K562 (cell line): ENCODE measurements around the gene TARM1. TPM values are rescaled to one million over a fixed set of nuclear protein-coding genes. Genes with fewer than 3 reads are reported as not detected.
A peak's percentile ranks its signal among the peaks of the same experiment; 100 is the strongest.

Experiments
- ATAC-seq: fragments of 200-7000 bp; cut with Tn5 transposase; 3 replicates; pipeline ENCODE4 v1.9.1; 2020; ENCODE audit warnings: moderate library complexity
- BruUV-seq: library from RNA; stranded (reverse); fragments of 400-500 nt; replicated peaks from 2 replicates; lab custom pipeline; 2021; lab: Mats Ljungman, UMichigan
- CTCF ChIA-PET: fragments of 300-600 bp; formaldehyde crosslinking; extraction: SDS; loops from one replicate; lab custom pipeline; 2021; ENCODE audit warnings: low intra/inter-chr PET ratio; lab: Yijun Ruan, JAX
- POLR2A ChIA-PET: fragments of 300-600, 350-650 bp; sonication (Branson Sonifier 250); formaldehyde crosslinking; extraction: SDS; loops from one replicate; lab custom pipeline; 2021; ENCODE audit warnings: antibody characterized with exemption, inconsistent platforms; lab: Yijun Ruan, JAX
- DNase-seq, 4 experiments: peaks; one replicate each; pipeline versions ENCODE4 v3.0.0 to v3.0.0-alpha.2; 2011 to 2018; ENCODE audit warnings: low spot score in 3 of 4, mixed read lengths in 3 of 4; ENCODE audit errors: extremely low read depth in 1 of 4
- FAIRE-seq: peaks from 2 replicates; lab custom pipeline; 2011; peaks lifted over from hg19 to GRCh38; lab: Jason Lieb, UNC
- H2AFZ ChIP-seq: 2 replicates; pipeline ENCODE4 v1.6.0; 2011; ENCODE audit warnings: low read depth, low read length, control low read depth, inconsistent platforms
- H3K27ac ChIP-seq: fragments of 200-600 bp; 3 replicates; pipeline ENCODE4 v1.8.0; 2011; ENCODE audit warnings: low read depth, mild to moderate bottlenecking, control low read depth, inconsistent platforms, low read length, moderate library complexity, mixed read lengths; ENCODE audit errors: extremely low read depth
- H3K27me3 ChIP-seq, 2 experiments: fragments of 300-600 bp in 1 of 2; 2 replicates in 1 of 2; 3 replicates in 1 of 2; pipeline versions ENCODE4 v1.6.0 to v1.8.0; 2011; ENCODE audit warnings: inconsistent platforms in 2 of 2, low read length in 2 of 2, mild to moderate bottlenecking in 1 of 2, mixed read lengths in 1 of 2, moderate library complexity in 1 of 2; ENCODE audit not compliant: control insufficient read depth in 2 of 2, insufficient read depth in 2 of 2
- H3K36me3 ChIP-seq: fragments of 300-600 bp; 3 replicates; pipeline ENCODE4 v1.8.0; 2011; ENCODE audit warnings: mild to moderate bottlenecking, low read length, inconsistent platforms; ENCODE audit not compliant: control insufficient read depth, insufficient read depth
- H3K4me1 ChIP-seq, 2 experiments: fragments of 200-600 bp in 1 of 2; replicated peaks in 1 of 2; 2 replicates in 1 of 2; 3 replicates in 1 of 2; pipeline versions ENCODE4 v1.5.1 to v1.8.0; 2011; ENCODE audit warnings: inconsistent platforms in 2 of 2, low read length in 2 of 2, mild to moderate bottlenecking in 1 of 2, mixed read lengths in 1 of 2, moderate library complexity in 1 of 2; ENCODE audit not compliant: control insufficient read depth in 2 of 2, insufficient read depth in 2 of 2
- H3K4me2 ChIP-seq: 2 replicates; pipeline ENCODE4 v1.6.1; 2011; ENCODE audit warnings: low read length, control low read depth, inconsistent platforms, mixed read lengths; ENCODE audit not compliant: insufficient read depth
- H3K4me3 ChIP-seq: fragments of 200-600 bp; sonication (generic), shearing (Covaris generic); 2 replicates; pipeline ENCODE4 v1.5.1; 2016; ENCODE audit warnings: control low read depth, inconsistent platforms
- H3K79me2 ChIP-seq: fragments of 200-600 bp; 3 replicates; pipeline ENCODE4 v1.8.0; 2011; ENCODE audit warnings: low read length, inconsistent platforms; ENCODE audit not compliant: control insufficient read depth, insufficient read depth
- H3K9ac ChIP-seq, 2 experiments: 2 replicates each; pipeline versions ENCODE4 v1.6.0 to v1.6.1; 2011; ENCODE audit warnings: low read depth in 2 of 2, low read length in 2 of 2, control low read depth in 1 of 2, inconsistent platforms in 1 of 2, mild to moderate bottlenecking in 1 of 2, mixed read lengths in 1 of 2; ENCODE audit not compliant: insufficient read depth in 1 of 2
- H3K9me1 ChIP-seq: one replicate; pipeline ENCODE4 v1.6.0; 2011; ENCODE audit warnings: inconsistent platforms, mild to moderate bottlenecking, low read length, moderate library complexity; ENCODE audit not compliant: control insufficient read depth, insufficient read depth
- H3K9me3 ChIP-seq: replicated peaks from 2 replicates; pipeline ENCODE4 v1.5.1; 2011; ENCODE audit warnings: low read depth, low read length, inconsistent platforms; ENCODE audit not compliant: control insufficient read depth, insufficient read depth
- H4K20me1 ChIP-seq: replicated peaks from 2 replicates; pipeline ENCODE4 v1.6.1; 2011; ENCODE audit warnings: low read length, inconsistent platforms, mixed read lengths; ENCODE audit not compliant: control insufficient read depth, insufficient read depth
- THRAP3 ChIP-seq: fragments of 450-650 bp; IDR thresholded peaks from 2 replicates; pipeline ENCODE4 v1.6.1; 2016; ENCODE audit warnings: mild to moderate bottlenecking, inconsistent platforms, borderline replicate concordance
- ZBTB40 ChIP-seq, 2 experiments: fragments of 450-650 bp in 1 of 2; sonication (generic) in 1 of 2; formaldehyde crosslinking in 1 of 2; IDR thresholded peaks; 2 replicates each; pipeline versions ENCODE4 v1.7.1 to v1.9.0; 2016 to 2022; ENCODE audit warnings: inconsistent platforms in 1 of 2, mild to moderate bottlenecking in 1 of 2, missing genetic modification reagents in 1 of 2
- WGBS: fragments of 100-300 bp; shearing (Covaris generic); methylation state at CpG from one replicate; pipeline ENCODE4 v1.1.6; 2016; ENCODE audit warnings: low coverage, mixed read lengths; ENCODE audit not compliant: insufficient coverage; ENCODE audit errors: missing lambda C conversion rate; 5-methylcytosine and 5-hydroxymethylcytosine counted together
- in situ Hi-C: fragments of 300-500 bp; cut with MboI; formaldehyde crosslinking; loops from 4 replicates; pipeline ENCODE4 v1.15.0; 2018; ENCODE audit warnings: inconsistent platforms, mixed read lengths
- intact Hi-C: fragments of 100-400 bp; cut with micrococcal nuclease; formaldehyde crosslinking; loops from 2 replicates; pipeline ENCODE4 v1.14.2; 2022
- polyA plus RNA-seq, 8 experiments: library from polyadenylated mRNA; depleted of rRNA in 4 of 8; stranded (reverse) in 5 of 8; unstranded in 3 of 8; fragments of >200 nt; fragmentation: Nextera tagmentation in 2 of 8; fragmentation: Illumina TruSeq in 1 of 8; extraction: Ambion mirVana in 2 of 8; extraction: Trizol in 1 of 8; gene quantifications; 2 replicates each; pipeline versions ENCODE4 v1.2.1 to v1.2.3, GENCODE V29; 2011 to 2014; ENCODE audit warnings: inconsistent platforms in 1 of 8, missing spikeins in 1 of 8
- total RNA-seq, 7 experiments: library from RNA; depleted of rRNA in 6 of 7; stranded (reverse); fragments of >200 nt in 6 of 7; fragmentation: Illumina TruSeq in 2 of 7; extraction: Trizol in 2 of 7; gene quantifications; 2 replicates each; pipeline versions ENCODE4 v1.2.1 to v1.2.3, GENCODE V29; 2011 to 2021; ENCODE audit warnings: low replicate concordance in 1 of 7

Gene TARM1
- total and polyA plus RNA-seq, 9 of the 15 experiments (the other 6 are each of a cell fraction or from before 2014, with no cell fraction given), result not detected

DNA sequence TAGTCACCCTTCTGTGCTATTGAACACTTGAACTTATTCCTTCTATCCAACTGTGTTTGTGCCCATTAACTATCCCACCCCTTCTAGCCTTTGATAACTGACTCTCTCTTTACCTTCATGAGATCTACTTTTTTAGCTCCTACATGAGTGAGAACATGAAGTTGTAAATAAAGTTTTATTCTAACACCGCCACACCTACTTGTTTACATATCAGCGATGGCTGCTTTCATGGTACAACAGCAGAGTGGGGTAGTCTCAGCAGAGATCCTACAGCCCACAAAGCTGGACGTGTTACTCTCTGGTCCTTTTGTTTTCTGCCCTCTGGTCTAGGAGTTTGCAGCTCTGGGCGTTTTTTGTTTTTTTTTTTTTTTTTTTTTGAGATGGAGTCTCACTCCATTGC is 41.2 kb downstream of the TARM1 start:
- CTCF ChIA-PET, result no interaction called here
- H3K27me3 ChIP-seq, result peaks cover 12 to 29% of the 10 kb centered on the region in 2 experiments; a peak in 4 of 5 replicates
- H4K20me1 ChIP-seq, result no peaks in the 10 kb centered on the region
- no peak overlapping the region for H2AFZ ChIP-seq
- no TSS peak for BruUV-seq
- POLR2A ChIA-PET, result interaction anchor here (0.6 kb wide), 1 partner anchor 170 kb away, joined by 3 read pairs; no protein-coding TSS in a partner anchor
- no peak for FAIRE-seq
- intact Hi-C loops (no loop called here), in situ Hi-C loops (no loop called here)
- ATAC-seq, result no peak
- H3K9ac ChIP-seq, result no peak overlapping the region
- WGBS, result 3% methylated on average over 3 of the region's 4 CpGs
- no peak overlapping the region for H3K4me3 ChIP-seq
- H3K36me3 ChIP-seq, result no peaks in the 10 kb centered on the region
- H3K79me2 ChIP-seq, result no peaks in the 10 kb centered on the region
- H3K4me2 ChIP-seq, result no peak overlapping the region
- no peaks in the 10 kb centered on the region for H3K9me1 ChIP-seq
- H3K4me1 ChIP-seq, result no peaks in the 10 kb centered on the region; a peak in 1 of 5 replicates
- no peak for TF ChIP-seq THRAP3
- peak; percentile 88 for TF ChIP-seq ZBTB40 (IDR thresholded peaks at IDR 0.05)
- TF ChIP-seq ZBTB40 (CRISPR knock-in tag; IDR thresholded peaks at IDR 0.05), result peak; percentile 62
- peak in 3 of 4 experiments; percentile 1 to 2 (median 1) for DNase-seq
- H3K27ac ChIP-seq, result no peak overlapping the region
- no peaks in the 10 kb centered on the region for H3K9me3 ChIP-seq
